GM12878 (cell line): ENCODE measurements around the gene CEP135.

Experiments
- ATF2 ChIP-seq: IDR thresholded peaks from 2 replicates; pipeline ENCODE4 v1.6.1; 2012; ENCODE audit warnings: low read length, inconsistent platforms
- BMI1 ChIP-seq: fragments of 450-650 bp; IDR thresholded peaks from 2 replicates; pipeline ENCODE4 v1.6.1; 2016; ENCODE audit warnings: mild to moderate bottlenecking, moderate library complexity, borderline replicate concordance
- CTCF ChIP-seq, 3 experiments: IDR thresholded peaks in 2 of 3; conservative IDR thresholded peaks in 1 of 3; 2 replicates each; pipeline ENCODE4 v1.5.1; 2011; ENCODE audit warnings: low read depth in 3 of 3, low read length in 3 of 3, mild to moderate bottlenecking in 3 of 3, control low read depth in 2 of 3, moderate library complexity in 2 of 3, inconsistent platforms in 1 of 3, mixed read lengths in 1 of 3; ENCODE audit not compliant: control insufficient read depth in 2 of 3, insufficient read depth in 1 of 3; ENCODE audit errors: extremely low read depth in 1 of 3
- FOXK2 ChIP-seq: fragments of 450-650 bp; IDR thresholded peaks from 2 replicates; pipeline ENCODE4 v1.6.1; 2017; ENCODE audit warnings: mild to moderate bottlenecking, moderate library complexity
- HSF1 ChIP-seq: fragments of 150-350 bp; IDR thresholded peaks from 2 replicates; pipeline ENCODE4 v1.6.1; 2014; ENCODE audit warnings: mild to moderate bottlenecking, low read depth, low read length
- JUND ChIP-seq: IDR thresholded peaks from 2 replicates; pipeline ENCODE4 v1.6.1; 2012; ENCODE audit warnings: low read depth, mild to moderate bottlenecking, low read length, improper control_type of control experiment, moderate library complexity
- POLR2A ChIP-seq: IDR thresholded peaks from 2 replicates; pipeline ENCODE4 v1.6.1; 2011; ENCODE audit warnings: low read depth, mild to moderate bottlenecking, low read length
- POLR2AphosphoS5 ChIP-seq: IDR thresholded peaks from 2 replicates; pipeline ENCODE4 v1.6.1; 2011; ENCODE audit warnings: mild to moderate bottlenecking, low read length, inconsistent platforms
- REST ChIP-seq: IDR thresholded peaks from 2 replicates; pipeline ENCODE4 v1.6.1; 2012; ENCODE audit warnings: mild to moderate bottlenecking, low read depth, low read length
- SP1 ChIP-seq: IDR thresholded peaks from one replicate; pipeline ENCODE4 v1.6.1; 2011; ENCODE audit warnings: low read depth, low read length
- TCF12 ChIP-seq: IDR thresholded peaks from 2 replicates; pipeline ENCODE4 v1.6.1; 2011; ENCODE audit warnings: low read depth, mild to moderate bottlenecking, low read length
- TCF3 ChIP-seq: IDR thresholded peaks from 2 replicates; pipeline ENCODE4 v1.6.1; 2012; ENCODE audit warnings: low read depth, mild to moderate bottlenecking, low read length, borderline replicate concordance; ENCODE audit not compliant: insufficient read depth
- YY1 ChIP-seq: IDR thresholded peaks from 2 replicates; pipeline ENCODE4 v1.6.1; 2011; ENCODE audit warnings: low read depth, mild to moderate bottlenecking, low read length

GRCh38 chr4:55928846-55929245 lies 19.9 kb upstream of the CEP135 start:
- TF ChIP-seq JUND (no peak), HSF1 (no peak), FOXK2 (no peak), BMI1 (no peak), YY1 (no peak), CTCF (IDR thresholded peaks at IDR 0.05 in 2 of 3, conservative IDR thresholded peaks at IDR 0.05 in 1 of 3; ENCODE audit: control insufficient read depth in 2 of 3, extremely low read depth in 1 of 3, insufficient read depth in 1 of 3, low read depth in 3 of 3, low read length in 3 of 3) (no peak), REST (no peak), SP1 (no peak), ATF2 (no peak), TCF3 (no peak), TCF12 (no peak), POLR2AphosphoS5 (no peak), POLR2A (no peak)
